GM19328 (cell line): ENCODE results near the gene DDR2.
"Not testable (repeated sequence)": the region's sequence is repeated elsewhere in the genome, so short reads cannot be mapped to it uniquely, and the experiment has no call there.

Source experiments
- ATAC-seq: cut with Tn5 transposase; IDR thresholded peaks from one replicate; pipeline ENCODE4 v1.9.1; 2021; ENCODE audit warnings: mild to moderate bottlenecking, moderate library complexity; ENCODE audit not compliant: unreplicated experiment

DDR2 gene

DNA sequence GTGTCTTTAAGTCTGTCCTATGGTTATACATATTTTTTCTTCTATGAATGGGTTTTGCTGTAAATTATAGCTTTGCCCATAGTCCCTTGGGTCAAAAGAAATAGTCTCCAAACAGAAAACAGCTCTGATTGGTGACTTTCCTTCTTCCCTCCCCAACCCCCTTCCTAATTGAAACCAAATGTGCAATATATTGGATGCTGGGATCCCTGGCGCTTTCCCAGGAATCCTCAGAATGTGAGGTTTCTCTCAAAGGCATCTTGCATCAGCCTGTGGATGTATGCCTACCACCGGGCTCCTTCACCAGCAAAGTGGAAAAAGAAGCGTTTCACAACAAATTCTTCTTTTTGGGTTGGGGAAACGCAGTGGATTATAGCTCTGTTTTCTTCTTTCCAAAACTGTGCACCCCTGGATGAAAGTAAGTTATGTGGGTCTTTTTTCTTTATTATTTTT, at the start of gene DDR2:
Gene DDR2, plus strand, starts transcription at position 248 of the 450 bp plus-strand sequence. CDS start 86,600 bp downstream, outside the sequence.
- ATAC-seq = no peak

- ATAC-seq = not testable (repeated sequence)
These were observed 49.4 kb upstream of the DDR2 start for GRCh38 chr1:162582901-162583300.

- ATAC-seq = not testable (repeated sequence)
These were observed 47.2 kb upstream of the DDR2 start for GRCh38 chr1:162585101-162585500.

DNA sequence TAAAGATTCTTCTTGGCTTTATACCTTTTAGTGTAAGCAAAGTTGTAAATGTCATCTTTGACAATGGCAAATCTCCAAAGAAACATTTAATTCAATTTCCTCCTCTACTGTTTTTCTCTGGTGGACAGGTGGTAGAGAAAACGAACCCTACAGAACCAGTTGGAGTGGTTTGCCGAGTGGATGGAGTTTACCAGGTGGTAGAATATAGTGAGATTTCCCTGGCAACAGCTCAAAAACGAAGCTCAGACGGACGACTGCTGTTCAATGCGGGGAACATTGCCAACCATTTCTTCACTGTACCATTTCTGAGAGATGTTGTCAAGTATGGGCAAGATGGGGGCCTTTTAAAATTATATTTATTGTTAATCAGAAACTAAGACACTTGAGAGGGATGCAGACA, 44.9 kb upstream of the DDR2 start:
- ATAC-seq = no peak

DNA sequence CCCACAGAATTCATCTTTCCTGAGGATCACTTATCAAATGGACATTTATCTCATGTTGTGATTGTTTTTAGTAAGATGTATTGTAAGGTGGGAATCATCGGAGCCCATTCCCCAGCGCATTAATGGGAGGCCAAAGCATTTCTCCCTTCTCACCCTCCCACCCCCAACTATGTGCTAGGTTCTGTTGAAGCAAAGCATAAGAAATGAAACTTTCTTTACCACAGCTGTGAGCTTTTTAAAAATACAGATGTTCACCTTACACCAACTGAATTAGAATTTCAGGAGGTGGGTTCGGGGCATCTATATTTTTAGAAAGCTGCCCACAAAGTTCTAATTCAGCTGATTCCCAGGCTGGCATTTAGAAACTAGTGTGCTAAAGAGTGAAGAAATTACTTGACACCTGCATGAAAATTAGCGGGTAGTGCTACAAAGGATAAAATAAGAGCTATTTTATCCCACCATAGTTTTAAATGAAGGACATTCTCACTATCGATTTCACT, 44.5 kb upstream of the DDR2 start:
- ATAC-seq = no peak

DNA sequence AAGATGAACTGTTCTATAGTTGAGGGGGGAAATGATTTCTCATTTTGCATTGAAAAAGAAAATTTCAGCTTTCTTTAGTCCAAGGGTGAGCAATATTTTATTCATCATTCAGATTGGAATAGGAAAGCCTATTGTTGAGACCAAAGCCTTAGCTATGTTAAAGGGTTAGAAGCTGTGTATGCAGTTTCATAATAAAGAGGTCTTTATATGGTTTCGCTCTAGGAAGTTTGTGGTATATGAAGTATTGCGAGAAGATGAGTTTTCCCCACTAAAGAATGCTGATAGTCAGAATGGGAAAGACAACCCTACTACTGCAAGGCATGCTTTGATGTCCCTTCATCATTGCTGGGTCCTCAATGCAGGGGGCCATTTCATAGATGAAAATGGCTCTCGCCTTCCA, 42.2 kb upstream of the DDR2 start:
- no peak for ATAC-seq

DNA sequence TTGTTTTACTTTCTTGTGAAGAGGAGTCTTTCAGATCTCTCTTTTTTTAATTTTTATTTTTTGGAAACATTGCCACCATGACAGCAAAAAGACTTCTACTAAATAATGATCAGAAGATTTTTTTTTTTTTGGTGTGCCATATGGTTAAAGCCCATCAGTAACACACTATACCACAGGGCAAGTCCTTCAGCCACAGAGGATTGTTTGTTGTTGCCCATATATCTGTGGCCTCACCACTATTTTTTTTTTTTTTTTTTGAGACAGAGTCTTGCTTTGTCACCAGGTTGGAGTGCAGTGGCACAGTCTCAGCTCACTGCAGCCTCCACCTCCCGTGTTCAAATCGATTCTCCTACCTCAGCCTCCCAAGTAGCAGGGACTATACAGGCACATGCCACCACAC, 41.6 kb upstream of the DDR2 start:
- no peak for ATAC-seq

DNA sequence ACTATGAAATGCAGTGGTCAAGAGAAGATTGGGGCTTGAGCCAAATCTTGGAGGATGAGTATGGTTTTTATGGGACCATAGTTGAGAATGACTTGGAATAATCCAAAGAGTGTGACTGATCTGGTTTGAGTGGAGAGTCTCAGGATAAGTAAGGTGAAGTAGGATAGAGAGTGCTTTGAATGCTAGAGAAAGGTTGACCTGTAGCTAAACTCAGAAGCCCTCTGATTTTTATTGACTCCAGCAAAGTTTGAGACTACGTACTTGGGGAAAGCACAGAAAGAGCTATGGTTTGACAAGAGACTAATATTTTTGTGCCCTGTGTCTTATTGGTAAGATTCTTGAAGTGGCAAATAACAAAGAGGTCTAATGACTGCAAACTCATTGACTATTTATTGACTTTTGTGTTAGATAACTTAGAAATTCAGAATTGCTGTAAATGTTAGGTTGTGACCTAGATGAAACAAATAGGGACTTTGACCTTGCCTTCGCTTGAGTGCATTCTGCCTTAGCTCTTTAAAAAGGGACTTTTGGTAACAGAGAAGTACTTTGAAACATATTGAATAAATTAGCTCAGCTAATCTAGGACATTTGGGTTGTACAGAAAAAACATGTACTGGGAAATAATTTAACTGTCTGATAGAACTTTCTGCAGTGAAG, 35.6 kb upstream of the DDR2 start:
- no peak for ATAC-seq

GRCh38 chr1:162599451-162599850, 32.8 kb upstream of the DDR2 start:
- no peak for ATAC-seq

DNA sequence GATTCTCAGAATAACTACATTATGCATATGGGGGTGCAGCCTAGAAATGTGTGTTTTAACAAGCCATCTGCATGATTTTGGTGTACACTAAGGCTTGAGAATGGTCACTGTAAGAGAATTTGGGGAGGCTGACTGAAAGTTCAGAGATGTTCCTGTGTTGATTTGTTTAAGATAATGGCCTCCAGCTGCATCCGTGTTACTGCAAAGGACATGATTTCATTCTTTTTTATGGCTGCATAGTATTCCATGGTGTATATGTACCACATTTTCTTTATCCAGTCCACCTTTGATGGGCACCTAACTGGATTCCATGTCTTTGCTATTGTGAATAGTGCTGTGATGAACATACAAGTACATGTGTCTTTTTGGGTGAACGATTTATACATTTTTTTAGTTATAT, 29.1 kb upstream of the DDR2 start:
- ATAC-seq = not testable (repeated sequence)

- no peak for ATAC-seq
These were observed 26.9 kb upstream of the DDR2 start for GRCh38 chr1:162605225-162605927.

GRCh38 chr1:162609306-162609705, 23.0 kb upstream of the DDR2 start:
- ATAC-seq = no peak

GRCh38 chr1:162612606-162613400, 19.5 kb upstream of the DDR2 start:
- no peak for ATAC-seq

DNA sequence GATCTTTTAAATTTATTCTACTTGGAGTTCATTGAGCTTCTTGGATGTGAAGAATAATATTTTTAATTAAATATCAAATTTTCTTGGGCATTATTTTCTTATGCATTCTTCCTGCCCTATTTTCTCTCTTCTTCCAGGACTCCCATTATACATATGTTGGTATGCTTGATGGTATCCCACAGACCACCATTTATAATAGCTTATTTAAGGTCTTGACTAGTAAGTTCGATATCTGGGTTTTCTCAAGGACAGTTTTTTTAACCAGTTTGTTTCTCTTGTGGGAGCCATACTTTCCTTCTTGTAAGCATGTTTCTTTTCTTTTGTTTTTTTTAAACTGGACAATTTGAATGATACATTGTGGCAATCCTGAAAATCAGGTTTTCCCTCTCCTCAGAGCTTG, 15.4 kb upstream of the DDR2 start:
- no peak for ATAC-seq

- ATAC-seq = no peak
These were observed 14.8 kb upstream of the DDR2 start for GRCh38 chr1:162617513-162617912.

- no peak for ATAC-seq
These were observed 13.2 kb upstream of the DDR2 start for GRCh38 chr1:162619076-162619475.

- ATAC-seq = no peak
These were observed 11.0 kb upstream of the DDR2 start for GRCh38 chr1:162621256-162621655.

DNA sequence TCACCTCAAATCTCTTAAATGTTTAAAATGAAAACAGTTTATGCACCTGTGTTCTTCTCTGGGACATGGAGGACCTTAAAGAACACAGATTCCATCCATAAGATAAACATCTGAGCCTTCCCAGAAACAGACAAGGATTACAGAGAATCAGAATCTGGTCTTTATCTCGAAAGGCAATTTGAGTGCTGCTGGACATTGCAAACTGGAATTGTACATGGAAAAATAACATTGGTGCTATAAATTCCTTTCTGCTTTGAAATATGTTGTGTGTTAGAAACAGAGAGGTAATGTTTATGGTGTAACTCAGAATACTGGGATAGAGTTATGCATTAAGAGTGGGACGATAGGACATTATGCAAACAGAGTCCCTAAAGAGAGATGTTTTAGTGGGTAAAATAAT, 6.6 kb upstream of the DDR2 start:
- no peak for ATAC-seq

GRCh38 chr1:162626094-162626493, 6.2 kb upstream of the DDR2 start:
- no peak for ATAC-seq

DNA sequence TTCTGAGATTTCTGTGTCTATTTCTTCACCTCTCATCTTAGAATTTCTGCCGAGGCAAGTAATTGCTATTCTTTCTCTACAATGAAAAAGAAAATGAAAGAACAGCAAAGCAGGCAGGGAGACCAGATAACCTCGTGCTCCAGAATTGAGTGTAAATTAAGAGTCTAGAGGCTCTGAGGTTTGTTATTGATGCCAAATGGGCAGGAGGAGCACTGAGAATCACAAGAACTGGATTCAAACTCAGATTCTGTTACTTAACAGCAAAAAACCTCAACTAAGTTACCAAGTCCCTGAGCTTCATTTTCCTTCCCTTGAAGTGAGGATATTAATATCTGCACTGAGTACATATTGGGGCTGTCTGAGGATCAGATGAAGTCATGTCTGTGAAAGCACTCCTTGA, 5.5 kb upstream of the DDR2 start:
- no peak for ATAC-seq

DNA sequence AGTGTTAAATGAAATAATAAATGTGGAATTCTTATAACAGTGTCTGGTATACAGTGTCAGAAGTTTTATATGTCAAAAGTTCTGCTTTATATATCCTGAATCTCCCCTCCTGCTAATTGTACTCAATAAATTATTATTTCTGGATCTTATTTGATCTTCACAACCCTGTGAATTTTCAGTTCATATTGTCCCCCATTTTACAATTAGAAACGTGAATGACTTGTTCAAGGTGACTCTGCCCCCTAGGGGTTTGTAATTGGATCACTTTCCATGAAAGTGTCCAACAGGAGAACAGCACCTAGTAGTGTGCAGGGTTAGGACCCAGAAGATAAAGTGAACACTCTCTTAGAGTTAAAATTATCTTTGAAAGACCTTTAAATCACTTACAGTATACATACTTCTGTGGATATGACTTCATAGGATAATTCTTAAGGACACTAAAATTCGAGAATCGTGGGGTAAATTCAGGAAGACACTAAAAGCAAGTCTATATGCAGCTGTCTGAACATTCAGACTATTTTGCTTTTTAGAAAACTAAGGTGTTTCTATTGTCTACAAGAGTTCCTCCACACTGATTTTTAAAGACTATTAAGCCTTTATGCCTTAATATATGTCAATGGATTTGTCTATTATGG, 4.5 kb upstream of the DDR2 start:
- ATAC-seq = no peak
